PC-3 (cell line): Measurements from ENCODE around the gene NTM. TPM values are rescaled to one million over a fixed set of nuclear protein-coding genes. Genes with fewer than 3 reads are reported as not detected.

Experiments
- ATAC-seq: fragments of 200-7000 bp; cut with Tn5 transposase; 2 replicates; pipeline ENCODE4 v1.9.1; 2020; ENCODE audit warnings: mild to moderate bottlenecking, moderate library complexity
- BruUV-seq: library from RNA; stranded (reverse); fragments of 400-500 nt; replicated peaks from 2 replicates; lab custom pipeline; 2021; lab: Mats Ljungman, UMichigan
- CTCF ChIA-PET: fragments of 300-600 bp; sonication (Branson Sonifier 250); formaldehyde crosslinking; loops from one replicate; lab custom pipeline; 2022; ENCODE audit warnings: antibody characterized with exemption; lab: Charles Lee
- POLR2A ChIA-PET: fragments of 300-600 bp; sonication (Branson Sonifier 250); formaldehyde crosslinking; loops from one replicate; lab custom pipeline; 2022; ENCODE audit warnings: antibody characterized with exemption; ENCODE audit not compliant: unreplicated experiment; lab: Charles Lee
- DNase-seq: peaks from one replicate; pipeline ENCODE4 v3.0.0-alpha.2; 2015
- H2AFZ ChIP-seq: fragments of 300-600 bp; sonication (generic); 2 replicates; pipeline ENCODE4 v1.6.0; 2016; ENCODE audit warnings: antibody characterized with exemption, low read length
- H3F3A ChIP-seq: fragments of 300-600 bp; sonication (generic); one replicate; pipeline ENCODE4 v1.6.0; 2017; ENCODE audit warnings: antibody characterized with exemption, low read length, control low read depth, mild to moderate bottlenecking; ENCODE audit not compliant: unreplicated experiment
- H3K27ac ChIP-seq: fragments of 300-600 bp; sonication (generic); 2 replicates; pipeline ENCODE4 v1.5.1; 2016; ENCODE audit warnings: mild to moderate bottlenecking, low read length
- H3K27me3 ChIP-seq: fragments of 300-600 bp; sonication (generic); 2 replicates; pipeline ENCODE4 v1.6.1; 2016; ENCODE audit warnings: low read length, mixed read lengths
- H3K36me3 ChIP-seq: fragments of 300-600 bp; sonication (generic); 2 replicates; pipeline ENCODE4 v1.6.1; 2016; ENCODE audit warnings: low read depth, mixed run types, low read length, mixed read lengths
- H3K4me1 ChIP-seq: fragments of 300-600 bp; sonication (generic); 2 replicates; pipeline ENCODE4 v1.5.1; 2016; ENCODE audit warnings: low read length; ENCODE audit not compliant: insufficient read depth
- H3K4me2 ChIP-seq: fragments of 300-600 bp; sonication (generic); 2 replicates; pipeline ENCODE4 v1.6.0; 2016; ENCODE audit warnings: low read length
- H3K4me3 ChIP-seq: fragments of 300-600 bp; sonication (generic); 2 replicates; pipeline ENCODE4 v1.5.1; 2016; ENCODE audit warnings: mild to moderate bottlenecking, low read length, mixed read lengths
- H3K79me2 ChIP-seq: fragments of 300-600 bp; sonication (generic); 2 replicates; pipeline ENCODE4 v1.6.1; 2017; ENCODE audit warnings: low read length, mixed read lengths
- H3K9ac ChIP-seq: fragments of 300-600 bp; sonication (generic); 2 replicates; pipeline ENCODE4 v1.6.0; 2016; ENCODE audit warnings: mild to moderate bottlenecking, low read length
- H3K9me2 ChIP-seq: fragments of 300-600 bp; sonication (generic); replicated peaks from 2 replicates; pipeline ENCODE4 v1.6.1; 2016; ENCODE audit warnings: mixed run types, low read length, mixed read lengths
- H3K9me3 ChIP-seq: fragments of 300-600 bp; sonication (generic); 2 replicates; pipeline ENCODE4 v1.6.1; 2016; ENCODE audit warnings: low read length, mixed read lengths
- H4K20me1 ChIP-seq: fragments of 300-600 bp; sonication (generic); 2 replicates; pipeline ENCODE4 v1.6.1; 2016; ENCODE audit warnings: low read length, mixed read lengths
- CTCF ChIP-seq: fragments of 300-600 bp; sonication (generic); conservative IDR thresholded peaks from 2 replicates; pipeline ENCODE4 v1.5.1; 2017; ENCODE audit warnings: antibody characterized with exemption, low read depth, mild to moderate bottlenecking, low read length
- EZH2 ChIP-seq: fragments of 300-600 bp; sonication (generic); IDR thresholded peaks from one replicate; pipeline ENCODE4 v1.6.1; 2017; ENCODE audit warnings: antibody characterized with exemption, mild to moderate bottlenecking, low read length; ENCODE audit not compliant: unreplicated experiment
- EZH2phosphoT487 ChIP-seq: fragments of 300-600 bp; sonication (generic); IDR thresholded peaks from 2 replicates; pipeline ENCODE4 v1.6.1; 2018; ENCODE audit warnings: mild to moderate bottlenecking, antibody characterized with exemption, low read length, borderline replicate concordance
- intact Hi-C: fragments of 100-400 bp; cut with micrococcal nuclease; formaldehyde crosslinking; loops from 2 replicates; pipeline ENCODE4 v1.9.0; 2023
- total RNA-seq: library from RNA; depleted of rRNA; stranded (reverse); fragments of >200 nt; gene quantifications from 2 replicates; pipeline ENCODE4 v1.2.3, GENCODE V29; 2014

The NTM gene
- total RNA-seq, 1 experiment from 2014 or later = not detected

GRCh38 chr11:131388030-131388429 is 17.6 kb downstream of the NTM start:
- BruUV-seq = no TSS peak
- ATAC-seq = no peak

GRCh38 chr11:131389582-131389981 is 19.2 kb downstream of the NTM start:
- Histone ChIP-seq H3K27ac (no peak overlapping the region), H3K9ac (no peak overlapping the region), H3K27me3 (peaks cover 56% of the 10 kb centered on the region), H3K4me1 (no peaks in the 10 kb centered on the region), H3K79me2 (no peaks in the 10 kb centered on the region), H3K9me2 (no peaks in the 10 kb centered on the region), H3K4me2 (no peak overlapping the region), H3F3A (no peaks in the 10 kb centered on the region), H3K36me3 (no peaks in the 10 kb centered on the region), H2AFZ (no peak overlapping the region), H3K4me3 (no peak overlapping the region), H3K9me3 (no peaks in the 10 kb centered on the region), H4K20me1 (no peaks in the 10 kb centered on the region)
- ChIA-PET POLR2A (no interaction called here), CTCF (no interaction called here)
- TF ChIP-seq EZH2 = no peak
- TF ChIP-seq EZH2phosphoT487 = no peak
- no peak for TF ChIP-seq CTCF
- ATAC-seq = no peak
- intact Hi-C loops = no loop called here
- no TSS peak for BruUV-seq
- no peak for DNase-seq

More at GRCh38 chr11:131388030-131388429, 17.6 kb downstream of the NTM start:
- H3K27ac ChIP-seq = no peak overlapping the region
- no peaks in the 10 kb centered on the region for H3K79me2 ChIP-seq
- DNase-seq = no peak
- H3K9me2 ChIP-seq = no peaks in the 10 kb centered on the region
- intact Hi-C loops = no loop called here
- H3K9ac ChIP-seq = no peak overlapping the region
- no peaks in the 10 kb centered on the region for H3K9me3 ChIP-seq
- H3K27me3 ChIP-seq = peaks cover 51% of the 10 kb centered on the region
- no peak overlapping the region for H3K4me2 ChIP-seq
- no peaks in the 10 kb centered on the region for H4K20me1 ChIP-seq
- no peaks in the 10 kb centered on the region for H3K4me1 ChIP-seq
- H2AFZ ChIP-seq = no peak overlapping the region
- no peaks in the 10 kb centered on the region for H3F3A ChIP-seq
- ChIA-PET POLR2A (no interaction called here), CTCF (no interaction called here)
- no peaks in the 10 kb centered on the region for H3K36me3 ChIP-seq
- H3K4me3 ChIP-seq = no peak overlapping the region
- TF ChIP-seq EZH2phosphoT487 (no peak), CTCF (no peak), EZH2 (no peak)

- no TSS peak for BruUV-seq
These were observed 20.8 kb downstream of the NTM start for GRCh38 chr11:131391176-131391575.

More at GRCh38 chr11:131391176-131391575, 20.8 kb downstream of the NTM start:
- H3F3A ChIP-seq = no peaks in the 10 kb centered on the region
- no peak overlapping the region for H3K9ac ChIP-seq
- H3K79me2 ChIP-seq = no peaks in the 10 kb centered on the region
- H2AFZ ChIP-seq = no peak overlapping the region
- no peak for ATAC-seq
- no peak overlapping the region for H3K4me2 ChIP-seq
- no peak overlapping the region for H3K27ac ChIP-seq
- H3K9me3 ChIP-seq = no peaks in the 10 kb centered on the region
- H3K36me3 ChIP-seq = no peaks in the 10 kb centered on the region
- no peaks in the 10 kb centered on the region for H4K20me1 ChIP-seq
- no peak overlapping the region for H3K4me3 ChIP-seq
- DNase-seq = no peak
- POLR2A ChIA-PET = no interaction called here
- H3K27me3 ChIP-seq = peaks cover 44% of the 10 kb centered on the region
- no peaks in the 10 kb centered on the region for H3K9me2 ChIP-seq
- CTCF ChIA-PET = no interaction called here
- intact Hi-C loops = no loop called here
- H3K4me1 ChIP-seq = no peaks in the 10 kb centered on the region
- TF ChIP-seq EZH2phosphoT487 (no peak), CTCF (no peak), EZH2 (no peak)
